ENCODE data around the gene CNOT6L.
"Not testable (repeated sequence)": the region's sequence is repeated elsewhere in the genome, so short reads cannot be mapped to it uniquely, and the experiment has no call there.

The CNOT6L gene

DNA sequence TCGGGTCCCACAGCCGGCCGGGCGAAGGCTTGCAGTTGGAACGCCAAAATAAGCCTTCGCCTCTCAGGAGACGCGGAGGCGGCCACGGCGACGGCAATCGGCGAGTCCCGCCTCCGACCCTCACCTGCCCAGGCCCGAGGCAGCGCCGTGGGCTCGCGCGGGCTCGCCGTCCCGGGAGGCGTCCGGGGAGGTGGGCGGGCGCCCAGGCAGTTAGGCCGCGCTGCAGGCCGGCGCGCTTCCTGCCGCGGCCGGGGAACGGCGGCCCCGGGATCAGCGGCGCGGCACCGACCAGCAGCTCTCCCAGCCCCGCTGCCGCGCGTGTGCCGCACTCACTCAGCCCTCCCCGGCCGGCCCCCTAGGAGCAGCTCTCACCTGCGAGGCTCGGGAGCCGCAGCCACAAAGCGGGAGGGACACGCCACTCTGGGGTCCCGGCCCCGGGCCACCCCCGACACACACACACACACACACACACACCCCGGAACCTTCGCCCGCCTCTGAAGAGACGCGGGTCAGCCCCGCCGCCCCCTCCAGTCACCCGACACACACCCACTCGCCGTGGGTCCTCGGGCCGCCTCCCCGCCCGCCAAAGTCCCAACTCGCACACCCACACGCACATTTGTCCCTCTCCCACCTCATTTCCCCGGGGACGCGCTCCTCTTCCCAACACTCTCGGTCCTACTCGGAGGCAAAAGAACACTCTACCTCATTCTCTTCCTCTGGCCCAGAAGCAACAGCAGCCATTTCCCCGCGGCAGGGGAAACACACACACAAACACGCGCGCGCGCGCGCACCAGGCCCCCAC, at the start of gene CNOT6L:
Gene CNOT6L (minus strand): TSS at position 767 of the 802 bp plus-strand sequence. CDS start 60 bp downstream, at position 707.
- peak; percentile 82 for DNase-seq

DNA sequence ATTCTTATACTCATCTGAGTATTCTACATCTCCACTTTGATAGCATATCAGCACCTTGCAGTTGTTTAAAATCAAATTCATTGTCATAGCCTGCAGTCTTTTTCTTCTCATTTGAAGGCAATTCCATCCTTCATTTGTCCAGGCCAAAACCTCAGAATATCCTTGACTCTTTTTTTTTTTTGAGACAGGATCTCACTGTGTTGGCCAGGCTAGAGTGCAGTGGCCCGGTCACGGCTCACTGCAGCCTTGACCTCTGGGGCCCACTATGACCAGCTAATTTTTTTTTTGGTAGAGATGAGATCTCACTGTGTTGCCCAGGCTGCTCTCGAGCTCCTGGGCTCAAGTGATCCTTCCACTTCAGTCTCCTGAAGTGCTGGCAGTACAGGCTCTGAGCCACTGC, 46.1 kb upstream of the CNOT6L start:
- DNase-seq: no peak

DNA sequence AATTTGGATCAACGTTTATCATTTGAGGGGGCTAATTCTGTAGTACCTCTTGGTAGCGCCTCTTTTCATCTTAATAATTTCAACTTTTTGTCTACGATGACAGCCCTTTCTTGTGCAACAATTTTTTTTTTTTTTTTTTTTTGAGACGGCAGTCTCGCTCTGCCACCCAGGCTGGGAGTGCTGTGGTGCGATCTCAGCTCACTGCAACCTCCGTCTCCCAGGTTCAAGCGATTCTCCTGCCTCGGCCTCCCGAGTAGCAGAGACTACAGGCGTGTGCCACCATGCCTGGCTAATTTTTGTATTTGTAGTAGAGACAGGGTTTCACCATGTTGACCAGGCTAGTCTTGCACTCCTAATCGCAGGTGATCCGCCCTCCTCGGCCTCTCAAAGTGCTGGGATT, 44.2 kb upstream of the CNOT6L start:
- DNase-seq: not testable (repeated sequence)

DNA sequence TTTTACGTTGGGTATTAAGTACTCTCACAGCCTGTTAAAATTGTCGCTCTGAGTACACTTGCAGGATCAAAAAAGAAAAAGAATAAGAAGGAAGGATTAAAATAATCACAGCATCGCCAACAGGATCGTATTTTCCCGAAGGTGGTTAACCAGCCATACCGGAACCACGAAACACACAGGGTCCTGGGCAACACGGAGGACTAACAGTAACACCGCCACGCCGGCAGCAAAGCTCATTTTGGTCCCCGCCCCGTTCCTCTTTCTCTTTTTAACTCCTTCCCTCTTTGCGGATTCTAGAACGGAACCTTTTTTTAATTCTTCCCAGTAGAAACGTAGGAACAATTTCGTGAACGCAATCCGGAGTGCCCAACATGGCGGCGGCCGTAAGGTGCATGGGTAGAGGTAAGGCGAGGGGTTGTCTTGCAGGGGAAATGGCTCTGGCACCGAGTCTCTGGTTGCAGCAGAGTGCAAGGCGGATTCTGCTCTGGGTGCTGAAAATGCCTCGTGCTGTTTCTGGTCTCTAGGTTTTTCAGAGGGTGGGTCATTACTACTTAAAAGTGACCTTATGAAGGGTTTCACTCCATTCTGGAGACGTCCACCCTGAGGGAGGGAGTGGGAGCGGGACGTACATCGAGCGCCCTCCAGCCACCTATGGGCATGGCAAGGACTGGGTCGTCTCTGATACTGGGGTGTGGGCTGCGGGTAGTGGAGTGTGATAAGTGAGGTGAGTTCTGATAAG, 43.5 kb upstream of the CNOT6L start, which contains the start of gene MRPL1:
Gene MRPL1 (plus strand): TSS at position 353 of the 739 bp plus-strand sequence. CDS start 19 bp downstream, at position 372.
- DNase-seq: peak; percentile 92

DNA sequence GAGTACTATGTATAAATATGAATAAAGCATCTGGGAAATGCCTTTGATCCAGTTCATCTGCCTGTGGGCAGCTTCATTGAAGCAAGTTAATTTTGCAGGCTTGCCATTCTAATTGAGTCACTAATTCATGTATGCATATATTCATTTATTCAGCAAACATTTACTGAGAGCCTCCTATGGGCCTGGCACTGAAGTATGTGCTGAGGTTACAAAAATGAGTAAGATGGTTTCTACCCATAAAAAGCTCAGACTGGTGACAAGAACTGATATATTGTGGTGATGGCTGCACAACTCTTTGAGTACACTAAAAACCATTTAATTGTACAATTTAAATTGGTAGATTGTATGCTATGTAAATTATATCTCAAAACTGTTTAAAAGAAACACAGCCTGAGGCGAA, 42.3 kb upstream of the CNOT6L start:
- DNase-seq: no peak

DNA sequence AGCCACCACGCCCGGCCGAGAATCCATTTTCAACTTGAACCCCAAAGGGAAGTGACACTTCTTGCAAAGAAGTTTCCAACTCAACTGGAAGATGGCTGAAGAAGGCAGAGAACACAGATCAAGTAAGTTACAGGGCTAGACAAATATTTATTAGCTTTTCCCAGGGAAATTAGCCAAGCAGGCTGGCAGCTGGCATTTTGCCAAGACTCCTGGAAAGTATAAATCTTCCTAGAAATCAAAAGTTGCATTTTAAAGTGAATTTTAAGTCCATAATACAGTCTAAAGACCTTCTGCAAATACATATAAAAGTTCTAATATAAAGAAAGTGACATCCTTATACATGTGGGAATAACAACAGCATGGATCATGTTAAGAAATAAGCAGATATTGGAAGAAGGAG, 40.1 kb upstream of the CNOT6L start:
- no peak for DNase-seq

DNA sequence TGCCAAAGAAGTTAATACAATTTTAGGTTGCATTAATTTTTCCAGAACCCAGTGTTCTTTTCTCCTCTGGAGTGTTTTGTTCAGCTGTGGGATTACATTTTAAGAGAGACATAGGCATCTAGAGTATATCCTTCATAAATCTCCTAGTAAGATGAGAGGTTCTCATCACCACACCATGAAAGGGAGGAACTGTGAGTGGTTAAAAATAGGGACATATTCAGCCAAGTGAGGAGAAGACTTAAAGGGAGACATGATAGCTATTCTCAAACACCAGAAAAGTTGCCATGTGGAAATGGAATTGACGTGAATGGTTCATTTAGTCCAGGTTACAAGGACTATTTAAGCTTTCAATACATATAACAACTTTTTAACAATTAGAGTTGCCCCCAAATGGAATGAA, 37.0 kb upstream of the CNOT6L start:
- DNase-seq: no peak

DNA sequence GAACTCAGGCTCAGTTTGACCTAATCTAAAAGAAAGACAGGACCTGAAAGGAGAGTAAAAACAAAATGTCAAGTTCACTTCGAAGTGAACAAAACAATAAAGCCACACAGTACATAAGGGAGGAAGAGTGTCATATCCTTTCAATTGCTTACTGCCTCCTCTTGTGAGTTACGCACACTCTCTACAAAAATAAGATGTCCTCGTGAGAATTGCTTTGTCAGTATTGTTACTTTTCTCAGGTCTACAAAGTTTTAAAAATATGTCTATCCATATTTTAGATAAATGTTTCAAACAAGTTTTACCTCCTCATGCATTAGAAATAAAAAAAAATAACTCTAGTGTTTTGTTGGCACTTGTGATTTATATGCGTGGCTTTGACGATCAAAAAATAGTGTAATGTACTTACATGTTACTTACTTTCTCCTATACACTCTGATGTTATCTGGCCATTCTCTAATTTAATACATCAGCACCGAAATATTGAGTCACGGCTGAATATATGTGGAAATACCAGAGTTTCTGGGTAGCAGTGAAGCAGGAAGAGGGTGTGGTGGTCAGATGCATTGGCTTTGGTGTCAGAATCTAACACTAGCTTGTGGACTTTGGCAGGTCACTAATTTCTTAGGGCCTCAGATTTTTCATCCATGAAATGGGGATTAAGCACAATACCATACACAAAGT, 35.4 kb upstream of the CNOT6L start:
- no peak for DNase-seq

DNA sequence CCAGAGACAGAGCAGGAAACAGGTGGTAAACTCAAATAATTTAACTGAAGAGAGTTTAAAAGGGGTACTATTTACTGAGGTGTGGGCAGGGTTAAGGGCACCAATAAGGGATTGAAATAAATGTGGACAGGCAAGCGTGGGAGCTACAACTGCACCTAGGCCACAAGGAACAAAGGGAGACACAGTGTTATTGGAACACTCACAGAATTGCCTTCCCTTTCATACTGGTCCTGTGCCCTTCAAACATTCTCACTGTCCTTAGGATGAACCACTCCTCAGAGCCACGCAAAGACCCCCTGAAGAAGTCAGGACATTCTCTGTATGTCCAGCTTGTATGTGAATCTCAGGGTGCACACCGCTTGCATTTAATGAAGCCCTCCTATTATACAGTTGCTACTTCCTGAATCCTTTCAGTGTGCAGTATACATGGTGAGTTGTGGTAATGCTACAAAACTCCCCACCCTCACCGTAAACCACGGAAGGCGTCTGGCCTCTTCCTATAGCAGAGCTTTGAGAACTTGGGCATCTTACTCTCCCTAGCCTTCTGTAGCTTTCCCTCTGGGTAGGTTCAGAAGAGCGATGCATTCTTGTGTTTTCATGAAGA, 33.8 kb upstream of the CNOT6L start:
- DNase-seq: no peak

DNA sequence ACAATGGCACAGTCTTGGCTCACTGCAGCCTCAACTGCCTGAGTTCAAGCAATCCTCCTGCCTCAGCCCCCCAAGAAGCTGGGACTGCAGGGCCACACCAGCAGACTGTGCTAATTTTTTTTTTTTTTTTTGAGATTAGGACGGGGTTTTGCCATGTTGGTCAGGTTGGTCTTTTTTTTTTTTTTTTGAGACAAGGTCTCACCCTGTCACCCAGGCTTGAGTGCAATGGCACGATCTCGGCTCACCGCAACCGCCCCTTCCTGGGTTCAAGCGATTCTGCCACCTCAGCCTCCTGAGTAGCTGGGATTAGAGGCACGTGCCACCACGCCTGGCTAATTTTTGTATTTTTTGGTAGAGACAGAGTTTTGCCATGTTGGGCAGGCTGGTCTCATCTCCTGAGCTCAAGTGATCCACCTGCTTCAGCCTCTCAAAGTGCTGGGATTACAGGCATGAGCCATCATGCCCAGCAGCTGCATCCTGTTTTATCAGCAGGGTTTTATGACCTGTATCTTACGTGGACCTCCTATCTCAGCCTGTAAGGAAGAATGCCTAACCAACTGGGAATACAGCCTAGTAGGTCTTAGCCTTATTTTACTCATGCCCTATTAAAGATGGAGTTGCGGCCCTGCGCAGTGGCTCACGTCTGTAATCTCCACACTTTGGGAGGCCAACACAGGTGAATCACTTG, 30.3 kb upstream of the CNOT6L start:
- DNase-seq: no peak

DNA sequence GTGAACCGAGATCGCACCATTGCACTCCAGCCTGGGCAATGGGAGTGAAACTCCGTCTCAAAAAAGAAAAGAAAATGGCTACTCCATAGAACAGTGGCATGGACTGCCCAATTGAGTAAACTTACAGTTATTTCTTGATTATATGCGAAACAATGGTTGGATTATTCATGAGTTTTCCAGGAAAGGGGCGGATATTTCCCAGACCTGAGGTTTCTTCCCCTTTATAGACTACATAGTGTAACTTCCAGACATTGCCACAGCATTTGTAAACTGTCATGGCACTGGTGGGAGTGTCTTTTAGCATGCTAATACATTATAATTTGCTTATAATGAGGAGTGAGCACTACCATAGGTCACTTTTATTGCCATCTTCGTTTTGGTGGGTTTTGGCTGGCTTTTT, 29.3 kb upstream of the CNOT6L start:
- no peak for DNase-seq

DNA sequence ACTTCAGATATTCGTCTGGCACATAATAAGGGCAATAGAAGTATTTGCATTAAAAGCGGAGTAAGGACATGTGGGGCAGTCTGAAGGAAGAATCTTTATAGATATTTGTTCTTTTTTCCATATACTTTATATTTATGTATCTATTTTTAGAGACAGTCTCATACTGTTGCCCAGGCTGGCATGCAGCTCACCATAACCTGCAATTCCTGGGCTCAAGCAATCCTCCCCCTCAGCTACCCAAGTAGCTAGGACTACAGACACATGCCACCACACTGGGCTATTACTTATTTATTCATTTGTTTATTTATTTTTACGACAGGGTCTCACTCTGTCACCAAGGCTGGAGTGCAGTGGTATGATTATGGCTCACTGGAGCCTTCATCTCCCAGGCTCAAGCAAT, 26.8 kb upstream of the CNOT6L start:
- DNase-seq: no peak

DNA sequence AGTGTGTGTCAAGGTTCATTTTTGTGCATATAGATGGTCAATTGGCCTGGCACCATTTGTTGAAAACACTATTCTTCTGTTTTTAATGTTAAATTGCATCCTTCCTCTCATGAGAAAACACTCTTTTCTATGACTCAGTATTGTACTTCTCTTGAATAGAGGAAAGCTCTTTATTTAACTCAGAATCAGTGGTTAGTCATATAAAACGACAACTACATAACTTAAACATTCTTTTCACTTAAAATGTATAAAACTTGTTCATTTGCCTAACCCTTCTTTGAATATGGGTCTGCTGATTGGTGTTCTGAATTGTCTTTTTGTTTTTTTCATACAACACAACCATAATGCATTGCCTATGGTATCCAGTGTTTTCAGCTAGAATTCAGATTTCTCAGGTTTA, 26.2 kb upstream of the CNOT6L start:
- no peak for DNase-seq

DNA sequence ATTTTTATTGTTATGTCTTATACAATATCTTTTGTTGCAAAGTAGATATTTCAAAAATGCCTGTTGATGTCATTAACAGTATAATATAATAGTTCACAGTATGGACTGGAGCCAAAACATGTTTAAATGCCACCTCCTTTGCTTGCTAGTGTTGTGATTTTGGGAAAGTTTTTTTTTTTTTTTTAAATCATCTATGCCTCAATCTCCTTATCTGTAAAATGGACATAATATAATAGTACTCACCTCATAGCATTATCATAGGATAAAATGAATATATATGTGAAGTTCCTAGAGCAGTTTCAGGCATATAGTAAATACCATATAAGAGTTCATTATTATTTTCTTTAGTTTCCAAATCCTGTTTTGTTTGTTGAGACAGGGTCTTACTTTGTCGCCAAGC, 25.2 kb upstream of the CNOT6L start:
- no peak for DNase-seq

DNA sequence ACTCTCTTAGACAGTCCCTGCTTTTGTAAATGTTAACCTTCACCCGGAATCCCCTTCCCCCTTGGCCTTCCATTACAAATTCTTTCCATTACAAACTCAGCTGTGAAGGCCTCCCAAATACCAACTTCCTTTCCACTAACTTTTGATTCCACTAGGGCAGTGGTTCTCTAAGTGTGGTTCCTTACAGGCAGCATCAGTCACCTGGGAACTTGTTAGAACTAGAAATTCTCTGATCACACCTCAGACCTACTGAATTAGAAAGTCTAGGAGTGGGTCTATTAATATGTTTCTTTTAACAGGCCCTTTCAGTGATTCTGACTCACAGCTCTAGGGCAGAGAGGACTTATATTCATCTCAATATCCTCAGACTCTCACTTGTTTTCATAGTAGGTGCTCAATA, 24.5 kb upstream of the CNOT6L start:
- no peak for DNase-seq

DNA sequence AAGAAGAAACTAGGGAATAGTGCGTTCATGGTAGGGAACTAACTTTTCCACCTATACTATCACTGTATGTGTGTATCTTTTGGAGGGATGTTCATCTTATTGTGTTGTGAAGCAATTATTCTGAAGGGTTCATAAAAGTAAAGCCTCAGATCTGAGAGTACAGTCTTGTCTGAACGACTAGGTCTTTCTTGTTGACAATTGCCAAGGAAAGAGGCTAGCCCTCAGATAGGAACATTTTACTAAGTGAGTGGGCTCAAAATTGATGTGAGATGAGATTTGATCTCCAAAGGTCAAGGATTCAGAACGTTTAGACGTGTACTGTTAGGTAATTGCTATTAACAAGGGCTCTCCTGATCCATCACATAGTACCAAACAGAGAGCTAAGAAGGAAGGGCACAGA, 15.2 kb upstream of the CNOT6L start:
- DNase-seq: no peak

DNA sequence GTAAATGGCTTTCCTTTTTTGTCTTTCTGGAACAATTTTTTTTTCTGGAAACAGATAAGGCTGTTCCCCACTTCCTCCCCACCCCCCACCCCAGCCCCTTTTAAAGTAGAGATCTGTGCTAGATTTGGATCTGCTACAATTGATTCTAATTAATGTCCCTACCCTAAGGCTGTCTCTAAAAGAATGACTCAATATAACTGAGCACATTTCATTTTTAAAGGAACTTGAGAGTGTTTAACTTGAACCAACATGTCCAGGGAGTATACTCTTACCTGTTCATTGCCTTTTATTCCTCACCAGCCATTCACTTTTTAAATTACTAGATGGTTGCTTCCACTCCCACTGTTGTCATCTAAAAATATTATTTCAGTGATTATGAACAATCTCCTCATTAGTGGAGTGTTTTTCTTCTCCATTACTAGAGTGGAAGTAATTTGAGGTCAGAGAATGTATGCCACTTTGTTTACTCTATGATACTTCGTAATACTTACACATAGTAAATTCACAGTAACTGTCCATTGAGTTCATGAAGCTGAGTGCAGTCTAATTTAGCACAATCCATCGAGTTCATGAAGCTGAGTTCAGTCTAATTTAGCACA, 14.1 kb upstream of the CNOT6L start:
- DNase-seq: no peak

DNA sequence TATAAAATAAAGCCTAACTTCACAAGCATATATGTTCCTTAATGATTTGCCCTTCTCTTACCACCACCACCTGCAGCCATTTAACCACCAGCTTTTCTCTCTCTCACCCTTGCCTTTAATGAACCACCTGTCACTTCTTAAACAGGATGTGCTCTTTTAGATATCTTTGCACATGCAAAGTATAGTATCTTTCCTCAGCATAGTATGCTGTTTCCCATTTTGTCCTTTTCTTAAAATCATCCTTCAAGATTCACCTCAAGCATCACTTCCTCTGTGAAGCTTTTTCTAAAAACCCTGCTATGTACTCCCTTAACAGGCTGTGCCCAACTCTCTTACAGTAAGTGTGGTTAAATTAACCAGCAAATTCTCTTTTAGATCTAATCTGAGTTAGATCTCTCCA, 8.2 kb upstream of the CNOT6L start:
- DNase-seq: no peak

DNA sequence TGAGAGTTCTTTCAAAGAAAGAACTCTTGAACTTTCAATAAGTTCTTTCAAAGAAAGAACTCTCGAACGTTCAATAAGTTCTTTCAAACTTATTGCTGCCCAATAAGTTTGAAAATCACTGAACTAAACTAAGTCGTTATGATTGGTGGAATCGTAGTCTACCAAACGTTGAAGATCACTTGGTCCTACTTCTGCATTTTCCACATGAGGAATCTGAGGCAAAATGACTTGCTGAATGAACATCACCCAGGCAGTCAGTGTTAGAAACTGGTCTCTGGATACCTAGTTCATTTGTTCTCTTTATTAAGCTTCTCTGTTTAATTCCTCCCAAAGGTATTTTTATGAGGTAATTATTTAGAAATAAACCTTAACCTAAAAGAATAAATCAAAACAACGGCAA, 7.1 kb upstream of the CNOT6L start:
- DNase-seq: no peak

DNA sequence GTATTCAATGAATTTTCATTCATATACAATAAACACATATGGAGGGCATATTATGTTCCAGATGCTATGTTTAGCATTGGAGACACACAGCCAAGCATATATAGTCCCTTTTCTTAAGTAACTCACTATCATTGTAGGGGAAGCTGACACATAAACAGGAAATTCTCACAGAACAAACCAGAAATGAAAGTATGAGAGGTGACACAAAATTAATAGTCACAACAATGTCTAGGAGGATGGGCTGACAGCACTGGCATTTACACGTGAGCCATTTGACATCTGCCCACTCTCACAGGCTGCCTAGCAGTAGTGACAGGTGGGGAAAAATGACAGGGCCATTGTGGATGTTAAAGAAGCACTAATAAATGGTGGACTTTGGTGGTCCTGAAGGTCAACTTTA, 2.6 kb upstream of the CNOT6L start:
- DNase-seq: no peak

DNA sequence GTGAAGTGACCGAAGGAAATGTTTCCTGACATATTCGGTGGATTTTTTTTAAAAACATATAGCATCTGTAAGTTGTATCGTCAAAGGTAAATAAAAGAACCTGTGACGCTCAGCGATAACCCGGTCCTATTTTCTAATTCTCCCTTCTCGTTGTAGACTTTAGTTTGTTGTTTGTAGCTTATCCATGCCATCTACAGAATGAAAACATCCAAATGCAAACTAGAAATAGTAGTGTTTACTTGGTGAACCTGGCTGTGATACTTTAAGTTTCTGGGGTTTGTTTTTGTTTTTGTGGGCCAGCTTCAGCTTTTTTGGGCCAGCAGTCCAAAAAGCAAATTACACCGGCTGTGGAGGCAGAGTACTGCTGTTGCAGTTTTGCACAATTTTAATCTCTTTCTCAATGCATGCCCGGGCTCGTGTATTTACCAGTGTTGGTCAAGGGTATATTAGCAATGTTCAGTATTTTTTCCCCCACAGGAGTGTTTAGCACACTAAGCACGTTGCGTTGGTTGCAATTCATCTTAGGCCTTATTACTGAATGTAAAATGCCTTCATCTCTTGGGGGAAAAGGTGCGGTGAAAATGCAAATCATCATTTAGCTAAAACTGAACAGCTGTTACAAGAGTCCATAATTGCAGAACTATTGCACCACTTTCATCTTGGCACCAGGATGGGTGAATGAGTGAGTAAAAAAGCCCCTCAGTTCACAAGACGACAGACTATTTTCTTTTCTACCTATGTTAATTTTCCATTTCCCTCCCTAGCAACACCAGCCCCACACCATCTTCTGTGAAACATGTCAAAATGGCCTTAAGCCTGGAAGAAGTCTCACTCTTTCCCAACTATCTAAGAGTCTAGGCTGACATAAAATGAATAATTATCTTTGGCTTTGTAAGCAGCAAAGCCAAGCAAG, 1.7 kb upstream of the CNOT6L start:
- DNase-seq: no peak
